Hepatocyte (in vitro differentiated cells): ENCODE results near the gene PLA2G4A.

ENCODE experiments used
- EZH2 ChIP-seq: fragments of 200-600 bp; sonication (generic); IDR thresholded peaks from 2 replicates; pipeline ENCODE4 v1.6.1; 2016; ENCODE audit warnings: antibody characterized with exemption, mild to moderate bottlenecking, borderline replicate concordance
- EZH2phosphoT487 ChIP-seq: fragments of 200-600 bp; sonication (generic); IDR thresholded peaks from one replicate; pipeline ENCODE4 v1.6.1; 2018; ENCODE audit warnings: antibody characterized with exemption, mild to moderate bottlenecking, low read depth, moderate library complexity; ENCODE audit not compliant: unreplicated experiment, severe bottlenecking
- TF ChIP-seq, protein P1 (sequence below): fragments of 200-600 bp; sonication (generic); IDR thresholded peaks from 2 replicates; pipeline ENCODE4 v1.5.1; 2016; ENCODE audit warnings: antibody characterized with exemption, mild to moderate bottlenecking; ENCODE audit not compliant: poor library complexity

DNA sequence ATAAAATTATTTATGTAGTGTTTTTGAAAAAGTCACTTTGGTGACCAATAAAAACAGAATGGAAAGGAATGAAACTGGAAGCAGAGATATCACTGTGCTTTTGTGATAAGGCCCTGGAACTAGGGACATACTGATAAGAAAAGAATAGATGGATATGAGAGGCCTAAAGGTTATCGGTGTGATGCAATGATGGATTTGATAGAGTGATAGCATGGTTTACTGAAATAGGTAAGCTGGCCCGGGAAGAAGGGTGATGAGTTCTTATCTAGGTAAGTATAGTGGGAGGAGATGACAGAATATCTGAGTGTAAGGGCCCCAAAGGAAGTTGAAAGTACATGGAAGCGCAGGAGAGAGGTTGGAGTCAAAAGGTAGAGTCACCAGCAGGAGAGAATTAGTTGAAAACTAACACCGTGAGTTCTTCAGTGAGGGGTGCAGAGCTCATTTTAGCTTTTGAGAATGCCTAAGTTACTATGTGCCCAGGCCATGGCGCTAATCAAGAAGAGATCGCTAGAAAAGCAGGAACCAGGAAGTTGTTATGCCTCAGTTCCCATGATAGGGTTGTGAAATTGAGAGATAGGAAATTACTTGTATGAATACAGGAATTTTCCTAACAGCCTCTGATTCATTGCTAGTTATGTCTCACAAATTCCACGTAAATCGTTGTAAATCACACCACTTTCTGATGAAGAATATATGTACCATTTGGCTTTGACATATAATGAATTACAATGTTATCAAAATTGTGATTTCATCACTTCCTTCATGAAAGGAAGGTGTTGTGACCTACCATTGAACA lies 115.3 kb downstream of the PLA2G4A start:
- TF ChIP-seq, protein P1, sequence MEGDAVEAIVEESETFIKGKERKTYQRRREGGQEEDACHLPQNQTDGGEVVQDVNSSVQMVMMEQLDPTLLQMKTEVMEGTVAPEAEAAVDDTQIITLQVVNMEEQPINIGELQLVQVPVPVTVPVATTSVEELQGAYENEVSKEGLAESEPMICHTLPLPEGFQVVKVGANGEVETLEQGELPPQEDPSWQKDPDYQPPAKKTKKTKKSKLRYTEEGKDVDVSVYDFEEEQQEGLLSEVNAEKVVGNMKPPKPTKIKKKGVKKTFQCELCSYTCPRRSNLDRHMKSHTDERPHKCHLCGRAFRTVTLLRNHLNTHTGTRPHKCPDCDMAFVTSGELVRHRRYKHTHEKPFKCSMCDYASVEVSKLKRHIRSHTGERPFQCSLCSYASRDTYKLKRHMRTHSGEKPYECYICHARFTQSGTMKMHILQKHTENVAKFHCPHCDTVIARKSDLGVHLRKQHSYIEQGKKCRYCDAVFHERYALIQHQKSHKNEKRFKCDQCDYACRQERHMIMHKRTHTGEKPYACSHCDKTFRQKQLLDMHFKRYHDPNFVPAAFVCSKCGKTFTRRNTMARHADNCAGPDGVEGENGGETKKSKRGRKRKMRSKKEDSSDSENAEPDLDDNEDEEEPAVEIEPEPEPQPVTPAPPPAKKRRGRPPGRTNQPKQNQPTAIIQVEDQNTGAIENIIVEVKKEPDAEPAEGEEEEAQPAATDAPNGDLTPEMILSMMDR, result no peak
- TF ChIP-seq EZH2 (no peak), EZH2phosphoT487 (no peak)
